Mesendoderm (in vitro differentiated cells): ENCODE measurements around the gene DOK7.

Experiments used
- DNase-seq: peaks from one replicate; pipeline ENCODE4 v3.0.0; 2013
- H2AK5ac ChIP-seq: 2 replicates; pipeline ENCODE4 v1.6.1; 2013; ENCODE audit warnings: low read length, inconsistent platforms
- H2BK120ac ChIP-seq: 2 replicates; pipeline ENCODE4 v1.6.1; 2013; ENCODE audit warnings: low read depth, mild to moderate bottlenecking, low read length, moderate library complexity, mixed read lengths
- H2BK15ac ChIP-seq: replicated peaks from 2 replicates; pipeline ENCODE4 v1.6.1; 2013; ENCODE audit warnings: low read depth, mild to moderate bottlenecking, moderate library complexity
- H2BK5ac ChIP-seq: 2 replicates; pipeline ENCODE4 v1.6.1; 2013; ENCODE audit warnings: low read length, inconsistent platforms
- H3K18ac ChIP-seq: 2 replicates; pipeline ENCODE4 v1.6.1; 2013; ENCODE audit warnings: mild to moderate bottlenecking, low read length, mixed read lengths
- H3K23ac ChIP-seq: one replicate; pipeline ENCODE4 v1.6.1; 2013; ENCODE audit warnings: low read length
- H3K27ac ChIP-seq: 2 replicates; pipeline ENCODE4 v1.5.1; 2013; ENCODE audit warnings: low read depth, mild to moderate bottlenecking, inconsistent platforms, low read length, moderate library complexity
- H3K27me3 ChIP-seq: 2 replicates; pipeline ENCODE4 v1.6.1; 2013; ENCODE audit warnings: low read length, control low read depth, mild to moderate bottlenecking, inconsistent platforms; ENCODE audit not compliant: insufficient read depth, poor library complexity
- H3K36me3 ChIP-seq: 2 replicates; pipeline ENCODE4 v1.6.1; 2013; ENCODE audit warnings: low read length, inconsistent platforms; ENCODE audit not compliant: control insufficient read depth, insufficient read depth
- H3K4ac ChIP-seq: one replicate; pipeline ENCODE4 v1.6.1; 2013; ENCODE audit warnings: low read depth, mild to moderate bottlenecking, low read length, moderate library complexity
- H3K4me1 ChIP-seq: 2 replicates; pipeline ENCODE4 v1.6.1; 2013; ENCODE audit warnings: low read depth, low read length, inconsistent platforms; ENCODE audit not compliant: control insufficient read depth
- H3K4me2 ChIP-seq: 2 replicates; pipeline ENCODE4 v1.6.1; 2013; ENCODE audit warnings: low read length
- H3K4me3 ChIP-seq: 2 replicates; pipeline ENCODE4 v1.5.1; 2013; ENCODE audit warnings: mild to moderate bottlenecking, low read length
- H3K56ac ChIP-seq: one replicate; pipeline ENCODE4 v1.6.1; 2013; ENCODE audit warnings: low read length
- H3K79me1 ChIP-seq: 2 replicates; pipeline ENCODE4 v1.6.1; 2013; ENCODE audit warnings: low read length, inconsistent platforms
- H3K79me2 ChIP-seq: 2 replicates; pipeline ENCODE4 v1.6.1; 2013; ENCODE audit warnings: mild to moderate bottlenecking, low read length; ENCODE audit not compliant: control insufficient read depth, insufficient read depth
- H3K9ac ChIP-seq: 2 replicates; pipeline ENCODE4 v1.6.1; 2013; ENCODE audit warnings: low read length, inconsistent platforms
- H4K5ac ChIP-seq: one replicate; pipeline ENCODE4 v1.6.1; 2013; ENCODE audit warnings: low read length
- H4K8ac ChIP-seq: one replicate; pipeline ENCODE4 v1.6.1; 2013; ENCODE audit warnings: low read depth, mild to moderate bottlenecking, control low read depth, low read length, moderate library complexity
- WGBS: extraction: QIAGEN DNeasy Blood & Tissue Kit; methylation state at CpG from one replicate; pipeline ENCODE4 v1.1.7; 2013; ENCODE audit warnings: low lambda C conversion rate, missing lambda C conversion rate; ENCODE audit not compliant: insufficient coverage; ENCODE audit errors: extremely low coverage; 5-methylcytosine and 5-hydroxymethylcytosine counted together

DOK7 gene

GRCh38 chr4:3494462-3494871 lies 31.4 kb downstream of the DOK7 start:
- no peaks in the 10 kb centered on the region for H3K36me3 ChIP-seq
- no peak overlapping the region for H3K9ac ChIP-seq
- H2BK120ac ChIP-seq: no peak overlapping the region
- no peak overlapping the region for H2AK5ac ChIP-seq
- H3K4ac ChIP-seq: no peak overlapping the region
- H3K27ac ChIP-seq: no peak overlapping the region
- no CpG with 5 or more reads among the region's 15 CpGs for WGBS
- DNase-seq: no peak
- H3K18ac ChIP-seq: no peak overlapping the region
- H3K4me3 ChIP-seq: no peak overlapping the region
- H3K23ac ChIP-seq: no peak overlapping the region
- H3K79me1 ChIP-seq: no peaks in the 10 kb centered on the region
- H3K56ac ChIP-seq: no peak overlapping the region
- no peak overlapping the region for H2BK5ac ChIP-seq
- H4K8ac ChIP-seq: no peak overlapping the region
- no peaks in the 10 kb centered on the region for H3K79me2 ChIP-seq
- no peaks in the 10 kb centered on the region for H3K27me3 ChIP-seq
- H4K5ac ChIP-seq: no peak overlapping the region
- H3K4me1 ChIP-seq: no peaks in the 10 kb centered on the region
- H2BK15ac ChIP-seq: no peak overlapping the region
- H3K4me2 ChIP-seq: no peak overlapping the region

DNA sequence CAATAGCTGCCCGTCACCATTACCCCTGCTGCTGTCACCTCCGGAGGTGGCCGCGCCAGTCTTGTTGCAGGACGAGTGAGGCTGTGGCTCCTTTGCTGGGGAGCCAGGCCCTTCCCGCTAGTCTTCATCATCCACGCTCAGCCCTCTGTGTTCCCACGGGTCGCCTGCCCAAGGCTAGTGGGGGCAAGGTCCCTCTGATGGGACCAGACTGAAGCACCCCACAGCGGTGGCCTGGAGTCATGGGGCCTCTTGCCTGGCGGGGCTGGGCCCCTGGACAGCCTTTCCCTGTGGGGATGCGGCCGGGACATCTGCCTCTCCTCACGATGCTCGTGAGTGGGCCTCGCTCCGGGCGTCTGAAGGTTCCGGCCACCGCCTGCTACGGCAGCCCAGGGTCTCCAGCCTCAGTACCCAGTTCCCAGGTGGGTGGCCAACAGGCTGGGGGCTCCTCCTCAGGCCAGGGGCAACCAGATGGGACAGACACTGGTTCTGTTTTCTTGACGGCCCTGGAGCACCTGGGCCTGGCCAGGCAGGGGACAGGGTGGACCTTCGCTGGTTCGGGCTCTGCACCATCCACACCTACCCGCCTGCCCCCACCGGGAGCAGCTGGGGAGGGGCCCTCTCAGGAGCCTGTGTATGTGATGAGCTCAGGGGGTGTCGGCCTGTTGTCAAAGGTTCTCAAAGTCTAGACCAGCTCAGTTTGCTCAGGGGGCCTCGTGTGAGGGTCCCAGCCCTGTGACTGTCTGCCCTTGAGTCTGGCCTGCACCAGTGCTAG lies 32.3 kb downstream of the DOK7 start:
- Histone ChIP-seq H2BK120ac (no peak overlapping the region), H3K18ac (no peak overlapping the region), H3K79me2 (no peaks in the 10 kb centered on the region), H4K8ac (no peak overlapping the region), H2BK15ac (no peak overlapping the region), H3K27me3 (no peaks in the 10 kb centered on the region), H2BK5ac (no peak overlapping the region), H3K56ac (no peak overlapping the region), H3K79me1 (no peaks in the 10 kb centered on the region), H3K9ac (no peak overlapping the region), H3K4ac (no peak overlapping the region), H3K27ac (no peak overlapping the region), H2AK5ac (no peak overlapping the region), H3K36me3 (no peaks in the 10 kb centered on the region), H3K4me3 (no peak overlapping the region), H3K23ac (no peak overlapping the region), H3K4me2 (no peak overlapping the region), H4K5ac (no peak overlapping the region), H3K4me1 (no peaks in the 10 kb centered on the region)
- no peak for DNase-seq
- WGBS: no CpG with 5 or more reads among the region's 28 CpGs

GRCh38 chr4:3496021-3496420 lies 32.9 kb downstream of the DOK7 start:
- H3K27me3 ChIP-seq: no peaks in the 10 kb centered on the region
- no peaks in the 10 kb centered on the region for H3K79me1 ChIP-seq
- no peak overlapping the region for H3K27ac ChIP-seq
- H2BK120ac ChIP-seq: no peak overlapping the region
- H3K4ac ChIP-seq: no peak overlapping the region
- H3K36me3 ChIP-seq: no peaks in the 10 kb centered on the region
- no peak overlapping the region for H3K4me2 ChIP-seq
- H4K8ac ChIP-seq: no peak overlapping the region
- no peak overlapping the region for H3K4me3 ChIP-seq
- H3K56ac ChIP-seq: no peak overlapping the region
- no CpG with 5 or more reads among the region's 14 CpGs for WGBS
- no peak overlapping the region for H2AK5ac ChIP-seq
- no peaks in the 10 kb centered on the region for H3K4me1 ChIP-seq
- H3K18ac ChIP-seq: no peak overlapping the region
- H3K79me2 ChIP-seq: no peaks in the 10 kb centered on the region
- H3K23ac ChIP-seq: no peak overlapping the region
- DNase-seq: no peak
- H3K9ac ChIP-seq: no peak overlapping the region
- no peak overlapping the region for H2BK5ac ChIP-seq
- no peak overlapping the region for H4K5ac ChIP-seq
- no peak overlapping the region for H2BK15ac ChIP-seq

- Histone ChIP-seq H3K9ac (no peak overlapping the region), H2BK5ac (no peak overlapping the region), H3K56ac (no peak overlapping the region), H4K5ac (no peak overlapping the region), H2AK5ac (no peak overlapping the region), H3K79me2 (no peaks in the 10 kb centered on the region), H3K23ac (no peak overlapping the region), H3K4me2 (no peak overlapping the region), H3K18ac (no peak overlapping the region), H3K36me3 (no peaks in the 10 kb centered on the region), H3K4me1 (no peaks in the 10 kb centered on the region), H2BK120ac (no peak overlapping the region), H3K79me1 (no peaks in the 10 kb centered on the region), H4K8ac (no peak overlapping the region), H3K27ac (no peak overlapping the region), H3K4ac (no peak overlapping the region), H2BK15ac (no peak overlapping the region), H3K4me3 (no peak overlapping the region), H3K27me3 (no peaks in the 10 kb centered on the region)
- DNase-seq: no peak
- no CpG with 5 or more reads among the region's 6 CpGs for WGBS
Observed at GRCh38 chr4:3497095-3497494, 34.0 kb downstream of the DOK7 start.

DNA sequence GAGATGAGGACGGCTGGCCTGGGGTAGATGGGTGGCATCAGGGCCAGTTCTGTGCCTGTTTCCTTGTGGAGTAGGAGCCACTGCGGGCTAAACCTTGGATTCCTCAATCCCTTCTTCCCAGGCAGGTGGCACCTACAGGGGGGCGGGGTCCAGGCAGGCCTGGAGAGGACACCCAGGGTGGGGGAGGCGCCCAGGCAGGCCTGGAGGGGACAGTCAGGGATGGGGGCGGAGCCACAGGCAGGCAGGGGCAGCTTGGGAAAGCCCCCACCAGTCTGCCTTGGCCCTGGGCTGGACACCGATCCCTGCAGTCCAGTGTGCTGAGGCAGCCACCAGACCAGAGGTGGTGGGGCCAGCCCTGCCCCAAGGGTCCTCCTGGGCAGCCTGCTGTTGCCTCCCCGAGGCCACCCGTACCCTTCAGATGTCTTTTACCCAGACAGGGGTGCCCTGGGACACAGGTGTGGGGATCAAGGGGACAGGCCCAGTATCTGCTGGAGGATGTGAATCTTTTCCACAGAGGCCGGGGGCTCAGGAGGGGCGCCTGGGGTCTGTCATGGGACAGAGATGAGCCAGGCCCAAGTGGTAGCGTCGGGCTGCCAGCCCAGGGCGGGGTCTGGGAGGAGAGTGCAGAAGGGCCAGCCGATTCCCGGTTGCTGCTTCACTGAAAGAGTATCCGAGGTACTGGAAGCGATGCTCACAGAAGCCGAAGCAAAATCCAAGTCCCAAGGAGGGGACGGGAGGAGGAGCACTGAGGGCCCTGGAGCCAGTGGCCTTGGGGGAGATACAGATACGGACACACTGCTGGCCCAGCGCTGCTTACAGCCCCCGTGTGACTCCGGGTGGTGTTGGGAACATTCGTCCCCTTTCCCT lies 34.6 kb downstream of the DOK7 start:
- H4K5ac ChIP-seq: no peak overlapping the region
- no peak overlapping the region for H2BK5ac ChIP-seq
- no peaks in the 10 kb centered on the region for H3K79me2 ChIP-seq
- H3K23ac ChIP-seq: no peak overlapping the region
- H3K18ac ChIP-seq: no peak overlapping the region
- H3K36me3 ChIP-seq: no peaks in the 10 kb centered on the region
- H3K79me1 ChIP-seq: no peaks in the 10 kb centered on the region
- H3K9ac ChIP-seq: no peak overlapping the region
- no peak overlapping the region for H3K56ac ChIP-seq
- no peak overlapping the region for H3K27ac ChIP-seq
- H3K27me3 ChIP-seq: no peaks in the 10 kb centered on the region
- no peak overlapping the region for H2BK120ac ChIP-seq
- no peak overlapping the region for H2AK5ac ChIP-seq
- no peak for DNase-seq
- no peak overlapping the region for H4K8ac ChIP-seq
- no peak overlapping the region for H3K4ac ChIP-seq
- no CpG with 5 or more reads among the region's 24 CpGs for WGBS
- no peak overlapping the region for H2BK15ac ChIP-seq
- no peak overlapping the region for H3K4me3 ChIP-seq
- H3K4me1 ChIP-seq: no peaks in the 10 kb centered on the region
- no peak overlapping the region for H3K4me2 ChIP-seq
